HG02588 (cell line): ENCODE measurements around the gene TBC1D14.
"Not testable (repeated sequence)": the region's sequence is repeated elsewhere in the genome, so short reads cannot be mapped to it uniquely, and the experiment has no call there.

Experiments used
- ATAC-seq: cut with Tn5 transposase; IDR thresholded peaks from one replicate; pipeline ENCODE4 v1.9.1; 2021; ENCODE audit warnings: mild to moderate bottlenecking, moderate library complexity; ENCODE audit not compliant: unreplicated experiment

Gene TBC1D14

DNA sequence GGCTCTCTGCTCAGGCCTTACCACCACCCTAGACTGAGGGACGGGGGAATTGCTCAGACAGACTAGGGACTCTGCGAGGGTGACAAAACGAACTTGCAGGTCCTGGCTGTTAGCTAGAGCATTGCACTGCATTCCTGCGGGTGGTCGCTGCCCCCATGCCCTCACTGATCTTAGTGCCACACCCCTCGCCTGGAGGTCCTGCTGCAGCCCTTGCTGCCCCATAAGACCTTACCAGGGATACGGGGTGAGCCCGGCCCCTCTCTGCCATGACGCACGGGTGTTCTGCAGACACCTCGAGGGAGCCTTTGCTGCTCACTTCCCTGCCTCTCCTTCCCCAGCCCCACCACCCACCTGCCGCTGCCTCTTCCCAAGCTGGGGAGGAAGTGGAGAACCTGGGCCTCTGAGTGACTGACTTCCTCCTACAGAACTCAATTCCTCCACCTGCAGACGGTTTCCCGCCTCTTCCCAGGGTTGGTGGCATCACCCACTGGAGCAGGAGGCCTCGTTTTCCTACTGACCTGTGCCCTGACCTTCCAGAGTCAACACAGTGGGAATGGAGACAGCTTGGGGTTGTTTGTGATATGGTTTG is 19.8 kb upstream of the TBC1D14 start:
- no peak for ATAC-seq

DNA sequence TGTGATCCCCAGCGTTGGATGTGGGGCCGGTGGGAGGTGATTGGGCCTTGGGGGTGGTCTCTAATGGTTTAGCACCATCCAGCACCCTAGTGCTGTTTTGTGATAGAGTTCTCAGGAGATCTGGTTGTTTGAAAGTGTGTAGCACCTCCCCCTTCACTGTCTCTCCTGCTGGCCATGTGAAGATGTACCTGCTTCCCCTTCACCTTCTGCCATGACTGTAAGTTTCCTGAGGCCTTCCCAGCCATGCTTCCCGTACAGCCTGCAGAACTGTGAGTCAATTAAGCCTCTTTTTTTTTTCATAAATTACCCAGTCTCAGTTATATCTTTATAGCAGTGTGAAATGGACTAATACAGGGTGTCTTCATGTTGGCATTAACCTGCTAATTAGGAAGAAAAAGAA is 19.3 kb upstream of the TBC1D14 start:
- ATAC-seq = no peak

- not testable (repeated sequence) for ATAC-seq
Measured at GRCh38 chr4:6890971-6891370, 18.7 kb upstream of the TBC1D14 start.

GRCh38 chr4:6891436-6892170 is 18.0 kb upstream of the TBC1D14 start:
- no peak for ATAC-seq

DNA sequence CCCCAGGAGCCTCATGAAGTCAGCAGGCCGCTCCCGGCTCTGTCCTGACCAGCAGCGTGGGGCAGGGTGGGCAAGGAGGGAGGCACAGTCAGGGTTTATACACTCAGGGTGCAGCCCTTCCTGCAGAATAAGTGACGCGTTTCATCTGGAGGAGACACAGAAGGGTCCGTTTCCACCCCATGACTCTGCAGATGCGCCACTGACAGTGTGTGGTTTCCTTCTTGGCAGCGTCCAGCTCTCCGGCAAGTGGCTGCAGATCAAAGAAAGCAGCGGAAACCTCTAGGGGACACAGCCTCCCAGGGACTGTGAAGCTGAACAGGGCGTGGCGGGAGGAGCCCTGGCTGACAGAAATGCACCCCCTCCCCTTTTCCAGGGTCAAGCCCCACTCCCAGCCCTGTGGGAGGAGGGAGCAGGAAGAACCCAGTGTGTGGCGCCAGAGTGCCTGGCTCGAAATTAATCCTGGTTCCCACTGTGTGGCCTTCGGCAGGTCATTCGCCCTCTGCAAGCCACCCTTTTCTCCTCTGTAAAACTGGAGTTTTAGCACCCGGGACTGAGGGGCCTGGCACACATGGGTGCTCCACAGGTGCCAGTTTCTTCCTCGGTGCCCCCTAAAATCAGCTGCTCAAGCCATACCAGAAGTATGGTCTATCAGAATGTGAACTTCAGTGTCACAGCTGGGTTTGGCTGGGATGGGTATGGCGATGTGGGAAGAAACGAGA is 17.3 kb upstream of the TBC1D14 start:
- ATAC-seq = no peak

DNA sequence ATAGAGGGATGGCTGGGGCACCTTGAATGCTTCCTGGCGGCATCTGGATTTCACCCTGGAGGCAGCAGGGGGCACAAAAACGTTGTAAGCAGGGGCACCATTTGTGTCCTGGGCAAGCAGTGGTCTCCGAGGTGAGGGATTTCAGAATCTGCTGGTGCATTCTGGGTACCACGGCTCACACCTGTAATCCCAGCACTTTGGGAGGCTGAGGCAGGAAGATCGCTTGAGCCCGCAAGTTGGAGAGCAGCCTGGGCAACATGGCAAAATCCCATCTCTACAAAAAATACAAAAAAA is 16.8 kb upstream of the TBC1D14 start:
- ATAC-seq = no peak

DNA sequence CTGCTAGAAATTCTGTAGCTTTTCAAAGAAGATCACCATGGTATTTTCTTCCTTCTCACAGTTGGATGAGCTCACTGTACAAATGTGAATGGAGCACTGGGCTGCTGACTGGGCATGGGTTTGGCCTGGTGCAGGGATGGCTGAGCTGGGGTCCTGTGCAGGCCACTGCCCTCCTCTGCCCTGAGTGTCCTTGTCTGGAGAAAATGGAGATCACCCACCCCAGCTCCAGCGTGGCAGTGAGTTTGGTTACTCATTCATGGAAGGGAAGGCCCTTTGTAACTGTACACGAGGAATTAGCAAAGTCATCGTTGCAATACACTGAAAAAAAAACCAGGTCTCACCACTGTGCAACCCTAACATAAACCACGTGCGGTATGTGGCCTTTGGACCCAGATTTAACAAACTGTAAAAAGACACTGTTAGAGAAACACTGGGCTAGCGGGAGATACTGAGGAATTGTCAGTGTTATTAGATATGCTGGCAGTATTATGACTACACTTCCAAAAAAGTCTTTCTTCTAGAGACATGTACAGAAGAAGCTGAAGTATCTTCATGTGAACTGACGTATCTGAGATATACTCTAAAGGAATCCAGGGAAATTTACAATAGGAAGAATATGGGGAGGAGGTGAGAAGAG is 16.1 kb upstream of the TBC1D14 start:
- no peak for ATAC-seq

- ATAC-seq = no peak
Measured at GRCh38 chr4:6894086-6894478, 15.5 kb upstream of the TBC1D14 start.

- ATAC-seq = no peak
Measured at GRCh38 chr4:6894528-6895498, 14.8 kb upstream of the TBC1D14 start.

DNA sequence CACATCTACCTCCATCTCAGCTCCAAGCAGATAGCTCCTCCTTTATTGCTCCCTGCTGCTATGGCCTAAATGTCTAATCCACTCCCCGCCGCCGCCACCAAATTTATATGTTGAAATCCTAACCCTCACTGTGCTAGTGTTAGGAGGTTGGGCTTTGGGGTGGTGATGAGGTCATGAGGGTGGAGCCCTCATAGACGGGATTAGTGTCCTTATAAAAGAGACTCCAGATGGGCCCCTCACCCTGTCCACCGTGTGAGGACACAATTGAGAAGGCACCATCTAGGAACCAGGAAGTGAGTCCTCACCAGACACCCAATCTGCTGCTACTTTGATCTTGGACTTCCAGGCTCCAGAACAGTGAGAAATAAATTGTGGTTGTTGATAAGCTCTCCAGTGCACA is 13.6 kb upstream of the TBC1D14 start:
- ATAC-seq = no peak

- ATAC-seq = no peak
Measured at GRCh38 chr4:6898763-6899162, 10.9 kb upstream of the TBC1D14 start.

- no peak for ATAC-seq
Measured at GRCh38 chr4:6900181-6900812, 9.3 kb upstream of the TBC1D14 start.

- ATAC-seq = no peak
Measured at GRCh38 chr4:6900956-6901355, 8.7 kb upstream of the TBC1D14 start.

GRCh38 chr4:6901669-6902317 is 7.8 kb upstream of the TBC1D14 start:
- ATAC-seq = no peak

DNA sequence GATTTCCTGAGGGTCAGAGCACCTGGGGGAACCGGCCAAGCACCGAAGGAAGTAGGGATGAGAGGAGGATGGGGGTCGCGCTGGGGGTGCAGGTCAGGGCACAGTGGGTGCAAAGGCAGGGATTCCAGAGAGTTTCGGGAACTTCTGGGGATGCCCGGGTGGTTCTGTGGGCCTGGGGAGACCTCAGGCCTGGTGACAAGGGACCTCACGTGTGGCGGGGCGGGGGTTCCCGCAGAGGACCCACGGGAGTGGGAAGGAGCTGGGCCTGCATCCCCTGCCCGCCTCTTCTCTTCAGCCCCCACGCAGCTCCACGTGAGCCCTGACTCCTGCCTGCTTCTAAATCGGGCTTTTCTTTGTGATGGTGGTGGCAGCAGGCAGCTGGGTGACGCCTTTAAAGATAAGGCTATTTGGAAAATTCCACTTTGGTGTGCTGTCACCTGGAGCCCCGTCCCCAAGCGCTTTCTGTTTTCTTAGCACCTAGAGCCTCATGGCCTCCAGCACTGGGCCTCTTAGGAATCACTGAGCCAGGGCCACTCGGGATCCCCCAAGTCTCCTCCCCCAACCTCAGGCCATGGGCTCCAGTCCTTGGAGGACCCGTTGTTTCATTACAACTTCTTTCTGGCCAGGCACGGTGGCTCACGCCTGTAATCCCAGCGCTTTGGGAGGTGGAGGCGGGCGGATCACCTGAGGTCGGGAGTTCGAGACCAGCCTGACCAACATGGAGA is 7.1 kb upstream of the TBC1D14 start:
- no peak for ATAC-seq

- ATAC-seq = no peak
Measured at GRCh38 chr4:6905516-6906445, 3.8 kb upstream of the TBC1D14 start.

DNA sequence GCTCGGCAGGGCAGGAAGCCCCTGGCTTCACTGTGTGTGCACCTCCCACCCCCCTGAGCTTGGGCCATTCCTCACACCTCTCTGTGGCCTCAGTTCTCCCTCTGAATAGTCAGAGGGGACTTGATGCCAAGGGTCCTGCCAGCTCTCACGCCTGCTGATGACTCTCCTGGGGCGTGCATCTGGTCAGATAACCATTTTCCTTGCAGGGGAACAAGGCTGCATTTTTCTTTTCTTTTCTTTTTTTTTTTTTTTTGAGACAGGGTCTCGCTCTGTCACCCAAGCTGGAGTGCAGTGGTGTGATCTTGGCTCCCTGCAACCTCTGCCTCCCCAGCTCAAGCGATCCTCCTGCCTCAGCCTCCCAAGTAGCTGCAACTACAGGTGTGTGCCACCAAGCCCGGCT is 3.1 kb upstream of the TBC1D14 start:
- ATAC-seq = not testable (repeated sequence)

DNA sequence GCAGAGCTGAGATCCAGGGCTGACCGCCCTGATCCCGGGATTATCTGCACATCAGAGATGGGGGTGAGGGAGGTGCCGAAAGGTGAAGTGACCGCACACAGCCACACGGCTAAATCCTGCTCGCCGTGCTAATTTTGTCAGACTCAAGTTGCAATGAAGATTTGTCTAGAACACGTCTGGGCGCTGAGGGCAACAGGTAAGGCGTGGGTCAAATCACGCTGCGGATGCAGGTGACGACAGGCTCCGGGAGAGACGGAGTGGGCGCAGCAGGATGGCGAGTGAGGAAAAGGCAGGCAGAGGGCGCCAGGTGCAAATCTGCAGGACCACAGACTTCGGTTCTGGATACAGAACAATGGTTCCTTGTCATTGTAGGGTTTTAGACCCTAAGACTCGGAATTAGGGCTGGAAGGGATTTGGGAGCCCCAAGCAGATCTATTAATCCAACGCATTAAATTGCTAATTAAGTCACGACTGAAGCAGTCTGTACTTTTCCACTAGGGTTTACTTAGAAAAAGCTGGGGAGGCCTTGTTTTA is 1.9 kb upstream of the TBC1D14 start:
- no peak for ATAC-seq
